DOHH2 (cell line): ENCODE data around the gene TNFSF4.

Experiments
- CTCF ChIP-seq: fragments of 200-600 bp; sonication (generic); IDR thresholded peaks from one replicate; pipeline ENCODE4 v1.5.1; 2014; ENCODE audit warnings: antibody characterized with exemption, mild to moderate bottlenecking, low read depth, low read length; ENCODE audit not compliant: poor library complexity, severe bottlenecking
- EZH2phosphoT487 ChIP-seq: fragments of 200-600 bp; sonication (generic); IDR thresholded peaks from 2 replicates; pipeline ENCODE4 v1.6.1; 2017; ENCODE audit warnings: borderline replicate concordance, mild to moderate bottlenecking, antibody characterized with exemption, low read length, moderate library complexity, mixed read lengths

GRCh38 chr1:173224280-173224892 is 17.3 kb upstream of the TNFSF4 start:
- TF ChIP-seq CTCF (no peak), EZH2phosphoT487 (no peak)
